NCI-H510A (cell line): Measurements from ENCODE around the gene VIPR1.
"Not testable (repeated sequence)": the region's sequence is repeated elsewhere in the genome, so short reads cannot be mapped to it uniquely, and the experiment has no call there.

Source experiments
- DNase-seq: peaks from one replicate; lab custom pipeline; 2025; lab: John Stamatoyannopoulos, UW

VIPR1 gene

GRCh38 chr3:42533161-42533897 lies 30.9 kb downstream of the VIPR1 start:
- no peak for DNase-seq

GRCh38 chr3:42535981-42536784 lies 33.7 kb downstream of the VIPR1 start:
- DNase-seq, result peak; percentile 62

- DNase-seq, result no peak
Observed at GRCh38 chr3:42537350-42537749, 34.9 kb downstream of the VIPR1 start.

GRCh38 chr3:42539871-42540714 lies 37.6 kb downstream of the VIPR1 start:
- no peak for DNase-seq

GRCh38 chr3:42541079-42541478 lies 38.6 kb downstream of the VIPR1 start:
- no peak for DNase-seq

GRCh38 chr3:42544492-42545283 lies 42.2 kb downstream of the VIPR1 start:
- peak; percentile 81 for DNase-seq

GRCh38 chr3:42545284-42545900 lies 42.9 kb downstream of the VIPR1 start:
- no peak for DNase-seq

GRCh38 chr3:42546691-42547213 lies 44.3 kb downstream of the VIPR1 start:
- DNase-seq, result no peak

- DNase-seq, result peak; percentile 32
Observed at GRCh38 chr3:42547401-42547945, 45.0 kb downstream of the VIPR1 start.

GRCh38 chr3:42549131-42549530 lies 46.7 kb downstream of the VIPR1 start:
- no peak for DNase-seq

GRCh38 chr3:42550250-42550649 lies 47.8 kb downstream of the VIPR1 start:
- no peak for DNase-seq

GRCh38 chr3:42552830-42553229 lies 50.4 kb downstream of the VIPR1 start:
- no peak for DNase-seq

GRCh38 chr3:42556089-42556632 lies 53.7 kb downstream of the VIPR1 start:
- DNase-seq, result peak; percentile 26

GRCh38 chr3:42556817-42557216 lies 54.4 kb downstream of the VIPR1 start:
- not testable (repeated sequence) for DNase-seq

GRCh38 chr3:42557854-42558253 lies 55.4 kb downstream of the VIPR1 start:
- no peak for DNase-seq

- DNase-seq, result no peak
Observed at GRCh38 chr3:42562047-42562907, 59.8 kb downstream of the VIPR1 start.

- no peak for DNase-seq
Observed at GRCh38 chr3:42569593-42570142, 67.2 kb downstream of the VIPR1 start.

- DNase-seq, result peak; percentile 29
Observed at GRCh38 chr3:42572278-42572677, 69.8 kb downstream of the VIPR1 start.

GRCh38 chr3:42575137-42575741 lies 72.8 kb downstream of the VIPR1 start:
- no peak for DNase-seq
